ENCODE results near the gene TACR2. TPM values are rescaled to one million over a fixed set of nuclear protein-coding genes. Genes with fewer than 3 reads are reported as not detected.

The TACR2 gene
- total and polyA plus RNA-seq, 2 experiments from 2014 or later = not detected

GRCh38 chr10:69461243-69462025 is 44.7 kb upstream of the TACR2 start (continued):
- TF ChIP-seq JUNB (IDR thresholded peaks at IDR 0.05; ENCODE audit: unreplicated experiment) = no peak

GRCh38 chr10:69460576-69461242 is 44.0 kb upstream of the TACR2 start:
- Mint-ChIP-seq H3K27me3 (ENCODE audit: insufficient read depth, low read depth, poor library complexity) (peaks cover 5% of the 10 kb centered on the region), H3K27ac (no peak overlapping the region), H3K4me1 (peaks cover 6% of the 10 kb centered on the region), H3K36me3 (ENCODE audit: low read depth) (no peaks in the 10 kb centered on the region; the same call in 2 of the 3 replicates), H3K4me3 (no peak overlapping the region), H3K9me3 (no peaks in the 10 kb centered on the region)
- ATAC-seq (no peak), DNase-seq (ENCODE audit: low spot score) (no peak)
- Histone ChIP-seq H2AFZ (no peak overlapping the region), H3K4me3 (no peak overlapping the region), H3K36me3 (ENCODE audit: insufficient read depth) (no peaks in the 10 kb centered on the region), H3K27ac (ENCODE audit: low read depth) (no peak overlapping the region), H3K27me3 (ENCODE audit: insufficient read depth) (no peaks in the 10 kb centered on the region), H3K79me2 (replicated peaks; ENCODE audit: insufficient read depth) (no peaks in the 10 kb centered on the region), H3K4me1 (ENCODE audit: insufficient read depth) (no peaks in the 10 kb centered on the region), H3K4me2 (no peak overlapping the region), H3K9me2 (ENCODE audit: insufficient read depth) (no peaks in the 10 kb centered on the region), H3F3A (replicated peaks; ENCODE audit: low read depth) (no peaks in the 10 kb centered on the region), H4K20me1 (replicated peaks; ENCODE audit: insufficient read depth) (0 out of 2 replicates have a peak, but pooled peaks cover 3% of the 10 kb centered on the region)
- TF ChIP-seq STAT1 (IDR thresholded peaks at IDR 0.05; ENCODE audit: unreplicated experiment) (no peak), ZNF462 (CRISPR knock-in tag; IDR thresholded peaks at IDR 0.05) (no peak), EZH2phosphoT487 (IDR thresholded peaks at IDR 0.05; ENCODE audit: unreplicated experiment) (no peak), POLR2AphosphoS5 (IDR thresholded peaks at IDR 0.05; ENCODE audit: low read depth) (no peak), EZH2 (IDR thresholded peaks at IDR 0.05; ENCODE audit: low read depth, unreplicated experiment) (no peak), ZNF114 (CRISPR knock-in tag; IDR thresholded peaks at IDR 0.05) (no peak), ZNF331 (CRISPR knock-in tag; IDR thresholded peaks at IDR 0.05; ENCODE audit: low read depth) (no peak), NANOG (IDR thresholded peaks at IDR 0.05; ENCODE audit: borderline replicate concordance) (no peak), JUNB (IDR thresholded peaks at IDR 0.05; ENCODE audit: unreplicated experiment) (no peak), REST (IDR thresholded peaks at IDR 0.05; ENCODE audit: unreplicated experiment) (no peak), ETS1 (IDR thresholded peaks at IDR 0.05) (no peak), CREB1 (CRISPR knock-in tag; IDR thresholded peaks at IDR 0.05; ENCODE audit: low read depth) (no peak)

Measured in GM23338 (cell line).